Measurements from ENCODE around the gene RBM45.

Gene RBM45

DNA sequence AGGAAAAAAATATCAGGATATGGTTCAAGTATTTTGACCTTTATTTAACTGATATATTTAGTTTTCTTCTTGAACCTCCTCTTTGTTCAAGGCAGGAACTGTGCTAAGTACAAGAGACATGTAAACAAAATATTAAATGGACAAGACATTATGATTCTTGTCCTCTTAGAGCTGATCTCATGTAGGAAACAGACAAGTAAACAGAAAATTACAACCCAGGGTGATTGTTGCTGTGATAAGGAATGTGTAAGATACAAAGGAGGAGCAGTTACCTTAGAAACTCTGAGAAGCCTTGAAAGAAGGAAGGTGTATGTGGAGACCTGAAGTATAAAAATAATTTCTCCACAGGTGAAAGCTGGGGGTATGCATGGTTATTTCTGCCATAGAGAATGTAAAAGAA lies 12.9 kb downstream of the RBM45 start:
- CTCF ChIA-PET, result interaction anchor here (2.9 kb wide), 1 partner anchor 13 kb away, joined by 12 read pairs; the partner anchor contains the start of gene RBM45
- TF ChIP-seq FOXK2 (IDR thresholded peaks at IDR 0.05), result no peak
- TF ChIP-seq ELF4 (IDR thresholded peaks at IDR 0.05), result no peak
- no peak for TF ChIP-seq LEF1 (IDR thresholded peaks at IDR 0.05; ENCODE audit: borderline replicate concordance)
- TF ChIP-seq ZNF384 (IDR thresholded peaks at IDR 0.05), result no peak
- TF ChIP-seq FOXA1 (IDR thresholded peaks at IDR 0.05), result no peak
- no peak for TF ChIP-seq TARDBP (IDR thresholded peaks at IDR 0.05)
- TF ChIP-seq L3MBTL2 (conservative IDR thresholded peaks at IDR 0.05), result no peak
- TF ChIP-seq NFRKB (IDR thresholded peaks at IDR 0.05), result no peak
- TF ChIP-seq, protein P1, sequence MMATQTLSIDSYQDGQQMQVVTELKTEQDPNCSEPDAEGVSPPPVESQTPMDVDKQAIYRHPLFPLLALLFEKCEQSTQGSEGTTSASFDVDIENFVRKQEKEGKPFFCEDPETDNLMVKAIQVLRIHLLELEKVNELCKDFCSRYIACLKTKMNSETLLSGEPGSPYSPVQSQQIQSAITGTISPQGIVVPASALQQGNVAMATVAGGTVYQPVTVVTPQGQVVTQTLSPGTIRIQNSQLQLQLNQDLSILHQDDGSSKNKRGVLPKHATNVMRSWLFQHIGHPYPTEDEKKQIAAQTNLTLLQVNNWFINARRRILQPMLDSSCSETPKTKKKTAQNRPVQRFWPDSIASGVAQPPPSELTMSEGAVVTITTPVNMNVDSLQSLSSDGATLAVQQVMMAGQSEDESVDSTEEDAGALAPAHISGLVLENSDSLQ (IDR thresholded peaks at IDR 0.05), result no peak
- TF ChIP-seq SUZ12 (IDR thresholded peaks at IDR 0.05), result no peak
- no peak for TF ChIP-seq CTBP1 (IDR thresholded peaks at IDR 0.05; ENCODE audit: borderline replicate concordance)
- no peak for TF ChIP-seq SP1 (IDR thresholded peaks at IDR 0.05)
- no peak for TF ChIP-seq ARNT (IDR thresholded peaks at IDR 0.05)
- no peak for TF ChIP-seq BHLHE40 (IDR thresholded peaks at IDR 0.05; ENCODE audit: borderline replicate concordance)
- no peak for TF ChIP-seq HDGF (IDR thresholded peaks at IDR 0.05; ENCODE audit: borderline replicate concordance)
- POLR2A ChIA-PET, result no interaction called here
- no peak for DNase-seq (ENCODE audit: extremely low spot score)

DNA sequence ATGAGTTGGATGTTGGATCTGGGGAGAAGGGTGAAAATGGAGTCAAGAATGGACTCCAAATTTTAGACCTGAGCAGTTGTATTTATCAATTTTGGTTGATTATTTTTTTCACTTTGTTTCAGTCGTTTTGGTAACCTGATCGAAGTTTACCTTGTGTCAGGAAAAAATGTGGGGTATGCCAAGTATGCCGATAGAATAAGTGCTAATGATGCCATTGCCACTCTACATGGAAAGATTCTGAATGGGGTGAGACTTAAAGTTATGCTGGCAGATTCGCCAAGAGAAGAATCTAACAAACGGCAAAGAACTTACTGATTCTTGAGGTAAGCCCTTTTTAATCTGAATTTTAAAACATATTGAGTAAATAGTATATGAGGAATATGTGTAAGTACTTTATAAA lies 13.6 kb downstream of the RBM45 start:
- no peak for DNase-seq (ENCODE audit: extremely low spot score)
- ChIA-PET POLR2A (no interaction called here), CTCF (no interaction called here)
- TF ChIP-seq TARDBP (IDR thresholded peaks at IDR 0.05) (no peak), FOXM1 (IDR thresholded peaks at IDR 0.05; ENCODE audit: borderline replicate concordance) (no peak), SP1 (IDR thresholded peaks at IDR 0.05) (no peak), BHLHE40 (IDR thresholded peaks at IDR 0.05; ENCODE audit: borderline replicate concordance) (no peak), SUZ12 (IDR thresholded peaks at IDR 0.05) (no peak), ZNF384 (IDR thresholded peaks at IDR 0.05) (no peak), FOXA1 (IDR thresholded peaks at IDR 0.05) (no peak), L3MBTL2 (conservative IDR thresholded peaks at IDR 0.05) (no peak), NFRKB (IDR thresholded peaks at IDR 0.05) (no peak), ELF4 (IDR thresholded peaks at IDR 0.05) (no peak), ARNT (IDR thresholded peaks at IDR 0.05) (no peak)
- TF ChIP-seq, protein P1 (IDR thresholded peaks at IDR 0.05), result no peak

DNA sequence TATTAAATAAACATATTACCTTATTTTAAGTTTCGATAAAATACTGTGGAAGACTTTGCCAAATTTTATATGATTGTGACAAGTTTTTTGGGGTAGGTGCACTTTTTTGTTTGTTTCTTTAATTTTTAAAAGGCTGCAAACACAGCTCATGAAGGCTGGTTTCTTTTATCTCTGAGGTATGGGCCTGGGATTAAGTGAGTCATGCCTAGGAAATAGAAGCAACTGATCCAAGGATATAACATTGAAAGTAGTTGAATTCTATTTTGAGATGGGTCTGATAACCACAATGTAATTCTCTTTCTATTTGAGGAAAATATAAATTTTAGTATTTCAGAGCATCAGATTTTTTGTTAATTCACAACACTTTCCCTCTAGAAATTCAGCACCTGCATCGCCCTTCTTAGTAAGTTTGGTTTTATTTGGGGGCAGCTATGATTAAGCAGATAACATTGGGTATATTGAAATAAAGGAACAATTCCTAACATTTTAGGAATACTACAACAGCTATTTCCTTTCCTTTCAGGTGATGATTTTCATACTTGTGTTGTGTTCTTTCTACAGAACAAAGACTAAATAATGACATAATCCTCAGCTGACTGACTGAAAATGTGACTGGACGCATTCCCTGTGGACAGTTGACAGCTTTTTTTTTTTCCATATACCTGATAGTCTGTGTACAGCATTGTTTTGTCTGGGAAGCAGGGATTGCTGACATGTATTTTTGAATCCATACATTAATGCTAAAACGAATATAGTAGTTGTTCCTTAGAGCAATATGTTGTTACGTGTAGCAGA lies 16.8 kb downstream of the RBM45 start:
- no peak for DNase-seq (ENCODE audit: extremely low spot score)
- ChIA-PET CTCF (interaction anchor here (0.7 to 1.6 kb wide), 3 partner anchors 17 to 341 kb away, joined by 3 to 5 read pairs (median 4); partner anchors contain the start of gene RBM45), POLR2A (interaction anchor here (0.8 to 1.0 kb wide), 2 partner anchors 16 to 76 kb away, joined by 3 read pairs; no protein-coding TSS in a partner anchor)
- TF ChIP-seq NFRKB (IDR thresholded peaks at IDR 0.05), result no peak
- no peak for TF ChIP-seq FOXA1 (IDR thresholded peaks at IDR 0.05)
- no peak for TF ChIP-seq SUZ12 (IDR thresholded peaks at IDR 0.05)
- no peak for TF ChIP-seq L3MBTL2 (conservative IDR thresholded peaks at IDR 0.05)
- no peak for TF ChIP-seq FOXK2 (IDR thresholded peaks at IDR 0.05)
- TF ChIP-seq HDGF (IDR thresholded peaks at IDR 0.05; ENCODE audit: borderline replicate concordance), result no peak
- TF ChIP-seq, protein P1 (IDR thresholded peaks at IDR 0.05), result no peak
- TF ChIP-seq SP1 (IDR thresholded peaks at IDR 0.05), result no peak
- no peak for TF ChIP-seq ZNF384 (IDR thresholded peaks at IDR 0.05)
- TF ChIP-seq FOXM1 (IDR thresholded peaks at IDR 0.05; ENCODE audit: borderline replicate concordance), result no peak
- TF ChIP-seq CTBP1 (IDR thresholded peaks at IDR 0.05; ENCODE audit: borderline replicate concordance), result no peak
- TF ChIP-seq BHLHE40 (IDR thresholded peaks at IDR 0.05; ENCODE audit: borderline replicate concordance), result no peak
- no peak for TF ChIP-seq ELF4 (IDR thresholded peaks at IDR 0.05)

DNA sequence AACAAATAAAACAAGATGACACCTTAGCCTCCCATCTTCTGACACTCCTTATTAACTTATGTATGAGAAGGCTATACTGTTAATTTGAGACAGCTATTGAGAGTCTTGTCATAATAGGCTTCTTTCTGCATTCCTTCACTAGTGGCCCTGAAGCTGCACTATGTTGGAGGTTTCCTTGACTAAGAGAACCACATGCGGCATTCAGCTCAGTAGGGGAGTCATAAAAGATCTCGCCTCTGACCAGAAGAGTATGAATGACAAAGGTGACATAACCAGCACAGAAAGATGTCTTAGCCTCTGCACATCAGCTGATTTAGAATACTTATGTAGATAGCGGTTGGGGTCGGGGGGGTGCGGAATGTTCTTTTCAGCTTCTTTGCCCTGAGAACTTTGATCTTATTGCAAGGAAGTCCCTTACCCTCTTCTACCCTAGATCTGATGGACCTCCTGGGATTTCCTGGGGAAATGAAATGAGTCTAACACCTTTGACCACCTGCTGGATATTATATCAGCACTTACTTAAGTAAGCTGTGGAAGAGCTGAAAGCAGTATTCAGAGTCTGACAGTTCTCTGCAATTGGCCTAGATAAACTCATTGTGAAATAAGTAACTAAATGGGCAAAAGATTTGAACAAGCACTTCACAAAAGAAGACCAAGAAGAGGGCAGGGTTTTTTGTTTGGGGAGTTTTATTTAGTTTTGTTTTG lies 24.2 kb downstream of the RBM45 start:
- POLR2A ChIA-PET, result no interaction called here
- CTCF ChIA-PET, result no interaction called here
- no peak for DNase-seq (ENCODE audit: extremely low spot score)
- TF ChIP-seq L3MBTL2 (conservative IDR thresholded peaks at IDR 0.05) (no peak), ELF4 (IDR thresholded peaks at IDR 0.05) (no peak), LEF1 (IDR thresholded peaks at IDR 0.05; ENCODE audit: borderline replicate concordance) (no peak), NFRKB (IDR thresholded peaks at IDR 0.05) (no peak), TARDBP (IDR thresholded peaks at IDR 0.05) (no peak), CTBP1 (IDR thresholded peaks at IDR 0.05; ENCODE audit: borderline replicate concordance) (no peak), ZNF384 (IDR thresholded peaks at IDR 0.05) (no peak), SP1 (IDR thresholded peaks at IDR 0.05) (no peak), FOXM1 (IDR thresholded peaks at IDR 0.05; ENCODE audit: borderline replicate concordance) (no peak), BHLHE40 (IDR thresholded peaks at IDR 0.05; ENCODE audit: borderline replicate concordance) (no peak)
- TF ChIP-seq, protein P1 (IDR thresholded peaks at IDR 0.05), result no peak
